HG03342 (cell line): ENCODE measurements around the gene GNAI2.
"Not testable (repeated sequence)": the region's sequence is repeated elsewhere in the genome, so short reads cannot be mapped to it uniquely, and the experiment has no call there.

Experiments
- ATAC-seq: cut with Tn5 transposase; IDR thresholded peaks from one replicate; pipeline ENCODE4 v1.9.1; 2021; ENCODE audit warnings: mild to moderate bottlenecking, moderate library complexity; ENCODE audit not compliant: unreplicated experiment

Gene GNAI2

DNA sequence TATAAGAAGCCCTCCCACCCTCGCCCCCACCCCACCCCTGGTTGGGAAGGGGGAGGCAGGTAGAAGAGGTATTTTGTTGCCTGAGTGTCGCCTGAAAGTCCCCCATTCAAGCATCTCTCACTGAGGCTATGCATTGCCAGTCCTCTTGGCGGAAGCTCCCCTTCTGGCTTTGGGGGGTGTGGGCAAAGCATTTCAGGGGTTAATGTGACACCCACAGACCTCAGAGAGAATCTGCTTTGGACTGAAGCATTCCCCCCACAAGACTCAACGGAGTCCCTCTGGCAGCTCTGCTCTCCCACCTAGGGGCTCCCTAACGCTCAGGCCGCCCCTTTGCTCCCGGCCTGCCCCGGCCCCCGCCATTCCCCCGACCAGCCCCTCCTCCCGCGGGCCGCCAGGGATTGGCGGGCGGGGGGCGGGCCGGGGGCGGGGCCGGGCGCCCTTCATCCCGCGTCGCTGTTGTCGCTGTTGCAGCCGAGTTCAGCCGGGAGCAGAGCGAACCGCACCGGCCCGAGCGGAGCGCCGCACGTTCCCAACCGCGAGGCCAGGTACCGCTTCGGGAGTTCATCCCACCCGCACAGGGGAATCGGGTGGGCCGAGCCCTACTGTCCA is 31.1 kb upstream of the GNAI2 start, which contains the start of gene SLC38A3:
Gene SLC38A3, plus strand, starts transcription at position 468 of the 609 bp plus-strand sequence. CDS start 8,929 bp downstream, outside the sequence.
- no peak for ATAC-seq

DNA sequence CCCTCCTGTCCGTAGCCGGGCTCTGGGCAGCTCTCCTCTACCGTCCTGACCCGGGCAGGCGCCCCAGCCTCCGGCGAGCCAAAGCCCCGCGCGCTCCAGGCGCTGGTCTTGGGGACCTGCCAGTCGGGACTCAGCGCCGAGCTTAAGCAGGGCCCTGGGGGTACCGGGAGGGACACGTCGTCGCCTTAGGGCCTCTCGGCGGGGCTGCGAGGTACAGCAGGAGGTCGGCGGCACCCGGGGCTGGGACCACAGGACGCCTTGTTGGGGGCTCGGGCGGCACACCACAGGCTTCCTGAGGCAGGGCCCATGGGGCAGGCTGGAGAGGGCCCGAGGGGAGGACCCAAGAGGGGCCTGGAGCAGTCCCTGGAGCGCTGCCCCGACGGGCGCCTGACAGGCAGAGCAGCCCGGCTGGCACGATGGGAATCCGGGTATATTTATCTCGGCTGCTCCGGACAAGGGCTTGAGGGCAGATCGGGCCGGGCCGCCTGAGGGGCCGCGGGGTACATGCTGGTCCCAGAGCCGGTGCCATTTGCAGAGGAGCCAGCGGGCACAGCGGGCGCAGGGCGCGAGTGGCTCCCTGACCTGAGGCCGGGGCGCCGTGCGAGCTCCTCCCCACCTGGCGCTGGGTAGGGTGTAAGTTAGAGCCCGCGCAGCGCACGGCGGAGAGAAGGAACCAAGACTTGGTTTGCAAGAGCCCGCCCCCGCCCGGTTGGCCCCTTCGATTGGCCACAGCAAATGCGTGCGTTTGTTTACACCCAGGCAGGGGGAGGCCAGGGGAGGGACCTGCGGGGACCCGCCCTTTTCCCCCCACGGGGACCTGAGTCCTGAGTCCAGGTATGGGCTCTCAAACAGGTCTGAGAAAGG is 30.4 kb upstream of the GNAI2 start:
- no peak for ATAC-seq

DNA sequence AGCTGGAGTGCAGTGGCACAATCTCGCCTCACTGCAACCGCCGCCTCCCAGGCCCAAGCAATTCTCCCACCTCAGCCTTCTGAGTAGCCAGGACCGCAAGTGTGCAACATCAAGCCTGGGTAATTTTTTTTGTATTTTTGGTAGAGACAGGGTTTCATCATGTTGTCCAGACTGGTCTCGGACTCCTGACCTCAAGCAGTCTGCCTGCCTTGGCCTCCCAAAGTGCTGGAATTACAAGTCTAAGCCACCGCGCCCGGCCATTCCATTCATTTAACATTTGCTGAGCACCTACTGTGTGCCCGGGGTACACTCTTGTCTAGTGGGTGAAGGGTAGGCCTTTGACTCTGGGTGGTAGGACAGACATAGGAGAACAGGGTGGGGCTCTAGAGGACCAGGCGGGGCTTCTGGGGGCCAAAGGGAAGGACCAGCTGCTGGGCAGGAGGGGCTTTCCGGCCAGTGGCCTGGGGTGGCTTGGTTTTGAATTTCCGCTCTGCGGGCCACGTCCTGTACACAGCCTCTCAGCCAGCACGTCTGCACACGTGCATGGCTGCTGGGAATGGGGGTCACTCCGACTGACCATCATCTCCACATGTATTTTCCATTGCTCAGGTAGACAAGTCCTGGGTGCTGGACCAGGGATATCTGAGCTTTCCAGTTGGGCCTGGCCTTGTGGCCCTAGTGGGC is 28.5 kb upstream of the GNAI2 start:
- ATAC-seq: no peak

DNA sequence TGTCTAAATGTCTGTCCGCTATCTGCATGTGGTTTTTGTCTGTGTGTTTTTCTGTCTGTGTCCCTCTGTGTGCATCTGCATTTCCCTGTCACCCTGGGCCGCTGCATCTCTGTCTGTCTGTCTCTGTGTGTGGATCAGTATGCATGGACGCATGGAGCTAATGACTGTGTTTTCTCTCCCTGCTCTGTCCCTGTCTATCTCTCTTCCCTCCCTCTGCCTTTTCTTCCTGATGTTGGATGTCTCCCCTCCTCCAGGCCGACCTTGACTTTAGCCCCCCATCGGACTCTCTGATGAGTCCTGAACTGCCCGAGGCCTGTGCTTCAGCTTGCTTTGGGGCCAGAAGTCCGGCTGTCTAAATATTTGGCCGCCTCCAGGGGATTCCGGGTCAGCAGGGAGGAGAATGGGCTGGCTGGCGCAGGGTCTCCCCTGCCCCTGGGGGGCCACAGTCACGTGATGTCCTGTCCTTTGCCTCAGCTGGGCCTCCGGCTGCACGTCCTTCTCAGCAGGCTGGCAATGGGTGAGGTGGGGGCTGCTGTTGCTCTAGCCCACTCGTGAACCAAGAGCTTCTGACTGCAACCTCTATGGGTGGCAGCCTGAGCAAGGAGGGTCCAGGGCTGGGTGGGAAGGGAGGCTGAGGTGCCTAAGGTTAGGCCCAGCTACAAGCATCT is 27.2 kb upstream of the GNAI2 start:
- ATAC-seq: no peak

DNA sequence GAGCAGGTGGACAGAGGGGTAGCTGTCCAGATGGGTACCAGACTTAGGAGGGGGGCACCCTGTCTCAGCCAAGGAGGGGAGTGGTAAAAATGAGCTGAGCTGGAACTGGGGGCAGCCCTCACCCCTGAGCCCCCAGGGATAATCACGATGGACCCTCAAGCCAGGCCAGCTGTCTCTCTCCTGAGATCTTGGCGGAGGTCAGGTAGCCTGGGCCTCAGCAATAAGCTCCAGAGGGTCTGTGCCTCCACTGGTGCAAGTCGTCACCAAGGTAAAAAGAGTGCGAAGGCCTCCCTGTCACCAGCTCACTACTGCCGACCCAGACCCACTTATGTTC is 25.9 kb upstream of the GNAI2 start:
- ATAC-seq: no peak

DNA sequence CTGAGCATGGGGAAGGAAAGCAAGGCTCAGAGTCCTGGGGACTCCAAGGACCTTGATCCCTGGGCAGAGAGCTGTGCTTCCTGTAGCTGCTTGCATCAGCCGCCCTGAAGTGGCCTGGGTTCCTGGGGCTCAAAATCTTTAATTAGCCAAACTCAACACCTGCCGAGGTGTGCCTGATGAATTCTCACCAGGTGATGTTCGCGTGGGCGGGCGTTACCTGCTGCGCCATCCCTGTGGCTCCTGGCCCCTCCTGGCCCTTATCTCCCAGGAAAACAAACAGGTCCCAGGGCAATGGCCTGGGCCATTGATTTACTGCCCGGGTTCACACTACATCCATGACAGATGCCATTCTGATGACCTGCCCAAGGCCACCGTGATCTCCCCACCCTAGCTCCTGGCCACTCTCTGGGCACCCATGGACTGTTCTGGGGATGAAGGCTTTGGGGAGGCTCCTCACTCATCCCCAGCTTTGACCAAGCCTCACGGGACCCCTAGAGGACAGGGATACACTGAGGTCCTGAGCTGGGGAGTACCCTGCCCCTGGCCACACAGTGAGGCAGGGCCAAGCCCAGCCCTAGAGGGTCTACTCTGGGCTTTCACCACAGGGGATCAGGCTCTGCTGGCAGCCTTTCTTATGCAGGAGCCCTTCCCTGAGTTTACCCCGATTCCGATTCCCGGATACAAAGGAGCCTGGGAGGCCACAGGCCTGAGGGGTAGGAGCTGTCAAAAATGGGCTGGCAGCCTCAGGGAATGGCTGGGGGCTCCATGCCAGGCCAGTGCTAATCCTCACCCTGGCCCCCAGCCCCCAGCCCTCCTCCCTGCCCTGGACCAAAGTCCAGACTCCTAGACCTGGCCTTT is 25.3 kb upstream of the GNAI2 start:
- no peak for ATAC-seq

DNA sequence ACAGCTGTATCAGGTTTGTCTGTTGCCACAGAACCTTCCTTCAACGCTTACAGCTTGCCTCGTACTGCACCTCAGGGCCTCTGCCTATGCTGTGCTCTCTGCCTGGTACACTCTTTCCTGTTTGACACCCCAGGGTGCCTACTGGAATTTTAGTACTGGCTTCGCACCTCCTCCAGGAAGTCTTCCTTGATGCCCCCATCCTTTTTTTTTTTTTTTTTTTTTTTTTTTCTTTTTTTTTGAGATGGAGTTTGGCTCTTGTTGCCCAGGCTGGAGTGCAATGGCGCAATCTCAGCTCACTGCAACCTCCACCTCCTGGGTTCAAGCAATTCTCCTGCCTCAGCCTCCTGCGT is 24.7 kb upstream of the GNAI2 start:
- not testable (repeated sequence) for ATAC-seq

DNA sequence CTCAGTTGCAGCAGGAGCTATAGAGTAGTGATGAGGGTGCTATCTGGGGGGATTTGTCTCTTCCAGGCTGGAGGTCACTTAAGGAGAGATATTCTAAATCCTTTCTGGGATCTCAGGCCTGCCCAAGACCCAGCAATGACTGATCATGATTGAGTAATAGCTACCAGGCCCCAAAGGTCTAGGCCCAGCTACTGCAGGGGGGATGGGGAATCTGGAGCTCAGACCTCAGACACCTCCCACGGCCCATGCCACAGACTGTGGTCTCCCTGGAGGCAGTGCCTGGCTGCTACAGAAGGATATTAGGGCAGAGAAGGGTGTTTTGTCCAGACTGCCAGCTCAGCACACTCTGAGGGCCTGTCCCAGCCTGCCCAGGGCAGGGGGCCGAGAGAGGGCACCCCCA is 24.1 kb upstream of the GNAI2 start:
- no peak for ATAC-seq

DNA sequence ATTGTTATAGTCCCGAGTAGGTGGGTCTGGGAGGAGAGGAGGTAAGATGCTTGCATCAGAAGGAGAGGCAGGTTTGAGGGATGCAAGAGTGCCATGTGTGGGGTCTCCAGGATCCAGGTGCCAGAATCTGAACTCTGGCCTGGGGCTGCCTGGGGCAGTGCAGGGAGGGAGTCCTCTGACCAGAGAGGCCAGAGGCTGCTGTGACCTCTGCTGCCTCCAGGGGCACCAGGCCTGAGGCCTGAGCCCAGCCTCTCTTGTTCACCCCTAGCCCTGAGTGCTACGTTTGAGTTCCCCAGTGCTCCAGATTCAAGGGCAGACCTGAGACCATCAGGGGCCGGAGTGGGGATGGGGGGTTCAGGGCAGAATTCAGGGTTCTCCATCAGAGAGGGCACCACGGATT is 23.5 kb upstream of the GNAI2 start:
- ATAC-seq: no peak

DNA sequence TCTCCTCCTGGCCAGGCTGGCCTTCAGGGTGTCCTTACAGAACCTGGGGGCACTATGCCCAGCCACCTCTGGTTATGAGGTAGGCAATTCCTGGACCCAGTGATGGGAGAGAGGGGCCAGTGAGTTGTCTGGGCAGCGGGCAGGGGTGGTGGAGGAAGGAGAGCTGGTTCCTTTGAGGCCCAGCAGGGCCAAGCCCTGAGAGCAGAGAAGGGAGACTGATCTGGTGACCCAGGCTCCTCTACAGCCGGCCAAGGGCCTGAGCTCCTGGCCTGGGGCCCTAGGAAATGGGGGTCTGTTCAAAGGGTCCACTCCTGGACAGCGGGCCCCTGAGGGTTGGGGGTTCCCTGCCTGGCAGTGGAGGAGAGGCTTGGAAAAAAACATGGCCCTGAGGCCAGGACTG is 23.0 kb upstream of the GNAI2 start:
- no peak for ATAC-seq

DNA sequence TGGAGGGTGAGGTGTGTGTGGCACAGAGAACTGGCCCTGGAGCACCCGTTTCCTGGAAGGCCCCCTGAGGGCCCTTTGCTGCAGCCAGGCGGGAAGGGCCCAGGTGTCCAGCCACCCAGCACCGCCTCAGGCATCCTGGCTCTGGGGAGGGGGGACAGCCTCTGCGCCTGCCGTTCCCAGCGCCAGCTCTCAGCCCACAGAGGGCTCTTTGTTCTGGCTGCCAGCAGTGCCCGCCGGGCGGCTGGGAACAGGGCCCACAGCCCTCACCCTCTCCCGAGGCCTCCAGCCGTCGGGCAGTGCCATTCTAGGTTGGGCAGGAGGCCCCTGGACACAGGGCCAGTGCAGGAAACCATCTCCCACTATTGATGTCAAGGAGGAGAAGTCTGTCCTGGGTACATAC is 22.6 kb upstream of the GNAI2 start:
- no peak for ATAC-seq

DNA sequence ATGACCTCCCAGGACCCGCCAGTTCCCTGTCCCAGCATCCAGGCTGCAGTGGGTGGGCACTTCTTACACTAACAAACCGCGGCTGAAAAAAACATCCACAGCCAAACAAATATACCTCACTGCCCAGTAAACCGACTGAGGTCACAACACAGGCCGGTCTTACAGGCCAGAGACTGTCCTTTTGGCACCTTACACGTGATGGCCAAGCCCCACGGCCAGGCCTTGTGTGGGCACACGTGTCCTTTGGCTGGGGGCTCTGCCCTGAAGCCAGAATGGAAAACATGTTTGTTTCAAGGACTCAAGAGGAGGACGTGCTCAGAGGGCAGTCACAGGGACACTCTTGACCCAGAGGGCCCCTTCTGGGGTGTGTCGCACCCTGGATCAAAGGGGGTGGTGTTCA is 21.2 kb upstream of the GNAI2 start:
- no peak for ATAC-seq

DNA sequence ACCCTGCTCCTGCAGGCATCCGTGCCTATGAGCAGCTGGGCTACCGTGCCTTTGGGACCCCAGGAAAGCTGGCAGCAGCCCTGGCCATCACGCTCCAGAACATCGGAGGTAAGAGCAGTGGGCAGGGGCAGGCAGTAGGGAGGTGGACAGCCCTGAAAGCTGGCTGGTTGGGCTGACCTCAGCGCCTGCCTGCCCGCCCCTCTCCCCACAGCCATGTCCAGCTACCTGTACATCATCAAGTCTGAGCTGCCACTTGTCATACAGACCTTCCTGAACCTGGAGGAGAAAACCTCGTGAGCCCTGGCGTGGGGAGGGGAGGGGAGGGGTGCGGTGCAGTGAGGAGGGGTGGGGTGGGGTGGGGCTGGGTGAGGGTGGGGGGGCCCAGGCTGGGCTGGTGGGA is 20.5 kb upstream of the GNAI2 start:
- no peak for ATAC-seq

DNA sequence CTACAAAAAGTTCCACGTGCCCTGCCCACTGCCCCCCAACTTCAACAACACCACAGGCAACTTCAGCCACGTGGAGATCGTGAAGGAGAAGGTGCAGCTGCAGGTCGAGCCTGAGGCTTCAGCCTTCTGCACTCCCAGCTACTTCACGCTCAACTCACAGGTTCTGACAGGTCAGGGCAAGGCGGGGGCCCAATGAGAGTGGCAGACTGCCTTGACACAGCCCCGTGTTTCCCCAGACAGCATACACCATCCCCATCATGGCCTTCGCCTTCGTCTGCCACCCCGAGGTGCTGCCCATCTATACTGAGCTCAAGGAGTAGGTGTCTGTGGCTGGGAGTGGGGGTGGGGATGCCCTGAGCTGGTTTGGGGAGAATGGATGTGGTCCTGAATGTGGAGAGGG is 18.3 kb upstream of the GNAI2 start:
- no peak for ATAC-seq

DNA sequence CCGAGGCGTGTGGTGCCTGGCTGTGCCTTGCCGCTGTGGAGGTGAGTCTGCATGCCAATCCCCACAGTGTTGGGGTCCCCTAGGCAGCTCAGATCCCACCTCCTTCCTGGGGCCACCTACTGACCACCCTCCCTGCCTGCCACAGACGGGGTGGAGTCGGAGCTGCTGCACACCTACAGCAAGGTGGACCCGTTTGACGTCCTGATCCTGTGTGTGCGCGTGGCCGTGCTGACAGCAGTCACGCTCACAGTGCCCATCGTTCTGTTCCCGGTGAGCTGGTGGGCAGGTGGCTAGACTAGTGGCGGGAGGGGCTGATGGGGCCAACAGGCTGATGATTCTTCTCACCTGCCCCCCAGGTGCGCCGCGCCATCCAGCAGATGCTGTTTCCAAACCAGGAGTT is 17.6 kb upstream of the GNAI2 start:
- ATAC-seq: no peak

DNA sequence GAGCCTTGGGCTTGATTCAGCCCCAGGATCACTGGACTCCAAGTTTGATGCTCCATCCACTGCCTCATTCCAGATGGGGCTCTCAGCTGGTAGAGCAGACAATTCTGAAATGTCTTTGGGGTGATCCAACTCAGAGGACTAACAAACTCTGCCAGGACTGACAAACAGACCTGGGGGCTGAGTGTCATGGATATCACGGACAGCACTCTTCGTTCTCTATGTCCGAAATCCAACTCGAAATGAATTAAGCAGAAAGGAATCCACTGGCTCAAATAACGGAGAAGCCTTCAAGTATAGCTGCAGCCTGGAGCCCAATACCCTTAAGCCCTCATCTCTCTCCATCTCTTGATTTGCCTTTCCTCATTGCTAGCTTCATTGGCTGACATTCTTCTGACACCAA is 16.7 kb upstream of the GNAI2 start:
- no peak for ATAC-seq

DNA sequence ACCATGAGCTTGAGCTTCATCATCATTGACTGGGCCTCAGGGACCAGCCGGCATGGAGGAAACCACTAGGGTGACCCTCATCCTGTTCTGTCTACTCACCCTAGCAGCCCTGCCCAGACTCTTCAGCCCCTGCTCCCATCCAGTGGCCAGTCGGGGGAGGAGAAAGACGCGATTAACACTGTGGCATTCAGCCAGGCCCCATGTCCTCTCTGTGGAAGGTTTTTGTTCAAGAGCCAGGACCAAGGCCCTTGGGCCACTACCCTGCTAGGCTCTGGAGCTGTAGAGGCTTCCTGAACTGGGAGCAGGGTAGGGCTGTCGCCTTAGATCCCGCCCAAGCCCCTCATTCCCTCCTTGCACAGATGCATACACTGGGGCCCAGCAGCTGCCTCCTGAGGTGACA is 15.9 kb upstream of the GNAI2 start:
- ATAC-seq: no peak

DNA sequence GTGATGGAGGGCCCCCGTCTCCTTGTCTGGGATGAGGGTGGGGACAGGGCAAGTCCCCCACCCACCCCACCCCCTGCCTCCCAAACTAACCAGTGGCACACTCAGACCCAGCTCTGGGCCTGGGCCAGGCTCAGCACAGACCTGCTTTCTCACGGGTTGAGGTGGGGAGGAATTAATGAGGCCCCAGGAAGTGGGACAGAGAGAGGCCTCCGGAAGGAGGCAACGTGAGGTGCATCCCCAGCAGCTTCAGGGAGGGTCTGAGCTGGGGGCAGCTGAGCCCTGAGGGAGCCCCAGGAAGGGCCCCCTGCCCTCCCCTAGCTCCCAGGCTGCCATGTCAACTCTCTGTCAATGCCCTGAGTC is 15.0 kb upstream of the GNAI2 start:
- no peak for ATAC-seq

DNA sequence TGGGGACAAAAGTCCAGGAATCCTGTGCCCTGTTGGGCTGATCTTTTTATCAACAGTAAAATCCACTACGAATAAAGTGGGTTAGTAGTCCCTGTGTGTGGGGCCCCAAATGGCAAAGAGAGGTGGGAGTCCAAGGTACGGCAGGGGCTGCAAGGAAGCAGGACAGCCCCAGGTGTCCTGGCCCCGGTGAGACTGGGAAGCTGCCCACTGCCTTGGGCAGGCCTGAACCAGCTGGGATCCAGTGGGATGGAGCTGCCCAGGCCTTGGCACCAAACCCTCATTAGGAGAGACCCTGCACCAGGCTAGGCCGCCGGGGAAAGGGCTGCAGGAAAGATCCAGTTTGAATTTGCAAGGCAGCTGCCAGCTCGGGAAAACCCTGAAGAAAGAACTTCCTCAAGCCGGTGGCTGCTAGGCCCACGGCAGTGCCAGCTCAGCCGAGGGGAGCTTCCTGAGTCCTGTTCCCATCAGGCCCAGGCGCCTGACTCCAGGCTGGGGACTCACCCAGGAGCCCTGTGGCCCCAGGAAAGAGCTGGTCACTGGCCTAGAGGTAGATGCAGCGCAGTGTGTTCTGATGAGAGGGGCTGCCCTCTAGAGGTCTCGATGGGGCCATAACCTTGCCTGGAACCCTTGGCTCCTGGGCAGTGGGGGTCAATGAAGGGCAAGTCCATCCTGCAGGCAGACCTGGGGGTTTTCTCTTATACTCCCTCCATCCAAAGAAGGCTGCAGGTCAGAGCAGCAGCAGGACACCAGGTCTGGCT is 14.4 kb upstream of the GNAI2 start:
- no peak for ATAC-seq

DNA sequence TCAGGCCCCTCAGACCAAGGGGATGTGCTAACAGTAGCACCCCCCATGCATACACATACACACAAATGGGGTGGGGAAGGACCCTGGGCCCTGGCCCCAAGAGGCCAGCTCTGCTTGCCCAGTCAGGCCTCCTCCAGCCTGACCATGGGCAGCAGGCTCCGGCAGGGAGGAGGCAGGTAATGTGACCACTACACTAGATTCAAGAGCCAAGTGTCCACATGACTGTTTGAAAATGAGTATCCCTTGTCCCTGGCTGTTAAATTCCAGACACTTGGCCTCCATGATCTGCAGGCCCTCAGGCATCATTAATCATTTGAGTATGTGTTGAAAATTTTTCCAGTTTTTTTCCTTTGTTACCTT is 13.9 kb upstream of the GNAI2 start:
- no peak for ATAC-seq
